GM18907 (cell line): ENCODE measurements around the gene KIAA0586.
"Not testable (repeated sequence)": the region's sequence is repeated elsewhere in the genome, so short reads cannot be mapped to it uniquely, and the experiment has no call there.

ENCODE experiments used
- ATAC-seq: cut with Tn5 transposase; IDR thresholded peaks from one replicate; pipeline ENCODE4 v1.9.1; 2021; ENCODE audit warnings: mild to moderate bottlenecking, moderate library complexity; ENCODE audit not compliant: unreplicated experiment

The KIAA0586 gene

GRCh38 chr14:58543253-58543652 lies 115.7 kb downstream of the KIAA0586 start:
- ATAC-seq: no peak

- ATAC-seq: no peak
Measured at GRCh38 chr14:58547649-58548048, 120.1 kb downstream of the KIAA0586 start.

GRCh38 chr14:58549105-58549757 lies 121.7 kb downstream of the KIAA0586 start:
- ATAC-seq: no peak

GRCh38 chr14:58553959-58554358 lies 126.4 kb downstream of the KIAA0586 start:
- ATAC-seq: no peak

GRCh38 chr14:58555647-58556046 lies 128.1 kb downstream of the KIAA0586 start:
- no peak for ATAC-seq

GRCh38 chr14:58557242-58557641 lies 129.7 kb downstream of the KIAA0586 start:
- no peak for ATAC-seq

- ATAC-seq: no peak
Measured at GRCh38 chr14:58560208-58560607, 132.7 kb downstream of the KIAA0586 start.

GRCh38 chr14:58562141-58562540 lies 134.6 kb downstream of the KIAA0586 start:
- ATAC-seq: no peak

GRCh38 chr14:58563978-58564377 lies 136.5 kb downstream of the KIAA0586 start:
- no peak for ATAC-seq

GRCh38 chr14:58565832-58566231 lies 138.3 kb downstream of the KIAA0586 start:
- ATAC-seq: no peak

- no peak for ATAC-seq
Measured at GRCh38 chr14:58566979-58567378, 139.5 kb downstream of the KIAA0586 start.

GRCh38 chr14:58568322-58568721 lies 140.8 kb downstream of the KIAA0586 start:
- no peak for ATAC-seq

- no peak for ATAC-seq
Measured at GRCh38 chr14:58571256-58571655, 143.7 kb downstream of the KIAA0586 start.

- no peak for ATAC-seq
Measured at GRCh38 chr14:58571769-58572472, 144.4 kb downstream of the KIAA0586 start.

- no peak for ATAC-seq
Measured at GRCh38 chr14:58572473-58572853, 144.9 kb downstream of the KIAA0586 start.

GRCh38 chr14:58572863-58573262 lies 145.3 kb downstream of the KIAA0586 start:
- no peak for ATAC-seq

- no peak for ATAC-seq
Measured at GRCh38 chr14:58574623-58575022, 147.1 kb downstream of the KIAA0586 start.

GRCh38 chr14:58575956-58576355 lies 148.4 kb downstream of the KIAA0586 start:
- no peak for ATAC-seq

GRCh38 chr14:58580035-58580434 lies 152.5 kb downstream of the KIAA0586 start:
- not testable (repeated sequence) for ATAC-seq

- not testable (repeated sequence) for ATAC-seq
Measured at GRCh38 chr14:58581389-58581788, 153.9 kb downstream of the KIAA0586 start.

- no peak for ATAC-seq
Measured at GRCh38 chr14:58584383-58584782, 156.9 kb downstream of the KIAA0586 start.

GRCh38 chr14:58587271-58587670 lies 159.8 kb downstream of the KIAA0586 start:
- ATAC-seq: no peak

- not testable (repeated sequence) for ATAC-seq
Measured at GRCh38 chr14:58588321-58588720, 160.8 kb downstream of the KIAA0586 start.
